GM23338 (cell line): Measurements from ENCODE around the gene KLHL13. TPM values are rescaled to one million over a fixed set of nuclear protein-coding genes. Genes with fewer than 3 reads are reported as not detected.

Experiments
- ATAC-seq: fragments of 200-7000 bp; cut with Tn5 transposase; 3 replicates; pipeline ENCODE4 v1.9.1; 2020
- DNase-seq: peaks from one replicate; pipeline ENCODE4 v3.0.0-alpha.2; 2015; ENCODE audit warnings: low spot score
- H2AFZ ChIP-seq: fragments of 200-600 bp; sonication (generic); 2 replicates; pipeline ENCODE4 v1.8.0; 2016; ENCODE audit warnings: antibody characterized with exemption, mild to moderate bottlenecking, moderate library complexity
- H3F3A ChIP-seq: fragments of 200-600 bp; sonication (generic); replicated peaks from 2 replicates; pipeline ENCODE4 v1.8.0; 2017; ENCODE audit warnings: antibody characterized with exemption, mixed run types, low read depth
- H3K27ac ChIP-seq: fragments of 200-600 bp; sonication (generic); 2 replicates; pipeline ENCODE4 v1.6.1; 2016; ENCODE audit warnings: low read depth
- H3K27me3 ChIP-seq: fragments of 200-600 bp; sonication (generic); 2 replicates; pipeline ENCODE4 v1.8.0; 2016; ENCODE audit warnings: mild to moderate bottlenecking, mixed run types, moderate library complexity; ENCODE audit not compliant: insufficient read depth
- H3K36me3 ChIP-seq: fragments of 200-600 bp; sonication (generic); 2 replicates; pipeline ENCODE4 v1.8.0; 2016; ENCODE audit warnings: mild to moderate bottlenecking; ENCODE audit not compliant: insufficient read depth
- H3K4me1 ChIP-seq: fragments of 200-600 bp; sonication (generic); 2 replicates; pipeline ENCODE4 v1.8.0; 2016; ENCODE audit warnings: mild to moderate bottlenecking, moderate library complexity; ENCODE audit not compliant: insufficient read depth
- H3K4me2 ChIP-seq: fragments of 200-600 bp; sonication (generic); 2 replicates; pipeline ENCODE4 v1.7.1; 2017; ENCODE audit warnings: mixed run types
- H3K4me3 ChIP-seq: fragments of 200-600 bp; sonication (generic); 2 replicates; pipeline ENCODE4 v1.6.1; 2016; ENCODE audit warnings: mixed run types
- H3K79me2 ChIP-seq: fragments of 200-600 bp; sonication (generic); replicated peaks from 2 replicates; pipeline ENCODE4 v1.8.0; 2017; ENCODE audit warnings: mild to moderate bottlenecking; ENCODE audit not compliant: insufficient read depth
- H3K9me2 ChIP-seq: fragments of 200-600 bp; sonication (generic); 2 replicates; pipeline ENCODE4 v1.8.0; 2017; ENCODE audit not compliant: insufficient read depth
- H4K20me1 ChIP-seq: fragments of 200-600 bp; sonication (generic); replicated peaks from 2 replicates; pipeline ENCODE4 v1.8.0; 2017; ENCODE audit warnings: mild to moderate bottlenecking; ENCODE audit not compliant: insufficient read depth
- H3K27ac Mint-ChIP-seq: 2 replicates; pipeline ENCODE4 v1.8.0; 2020; ENCODE audit warnings: inconsistent platforms, mild to moderate bottlenecking, moderate library complexity, mixed read lengths
- H3K27me3 Mint-ChIP-seq: 3 replicates; pipeline ENCODE4 v1.8.0; 2022; ENCODE audit warnings: low read depth, mild to moderate bottlenecking, moderate library complexity, mixed read lengths, inconsistent platforms; ENCODE audit not compliant: insufficient read depth, poor library complexity
- H3K36me3 Mint-ChIP-seq: 3 replicates; pipeline ENCODE4 v1.8.0; 2021; ENCODE audit warnings: low read depth, mild to moderate bottlenecking, inconsistent platforms, moderate library complexity, mixed read lengths
- H3K4me1 Mint-ChIP-seq: 3 replicates; pipeline ENCODE4 v1.8.0; 2020; ENCODE audit warnings: mild to moderate bottlenecking, inconsistent platforms, mixed read lengths
- H3K4me3 Mint-ChIP-seq: 3 replicates; pipeline ENCODE4 v1.8.0; 2021; ENCODE audit warnings: moderate library complexity, mild to moderate bottlenecking, inconsistent platforms, mixed read lengths
- H3K9me3 Mint-ChIP-seq: 3 replicates; pipeline ENCODE4 v1.8.0; 2020; ENCODE audit warnings: moderate library complexity, mild to moderate bottlenecking, inconsistent platforms, mixed read lengths
- CREB1 ChIP-seq: fragments of 250-450 bp; sonication (Bioruptor Pico); IDR thresholded peaks from 2 replicates; pipeline ENCODE4 v1.5.0; 2020; ENCODE audit warnings: low read depth, mild to moderate bottlenecking, moderate library complexity
- CTCF ChIP-seq, 2 experiments: fragments of 200-600 bp in 1 of 2; sonication (generic) in 1 of 2; conservative IDR thresholded peaks; 2 replicates each; pipeline versions ENCODE4 v1.5.1 to v1.6.1; 2016 to 2017; ENCODE audit warnings: antibody characterized with exemption in 2 of 2, low read depth in 2 of 2, mild to moderate bottlenecking in 2 of 2, moderate library complexity in 1 of 2
- EZH2 ChIP-seq: fragments of 200-600 bp; sonication (generic); IDR thresholded peaks from one replicate; pipeline ENCODE4 v1.8.0; 2017; ENCODE audit warnings: antibody characterized with exemption, mild to moderate bottlenecking, low read depth; ENCODE audit not compliant: unreplicated experiment
- EZH2phosphoT487 ChIP-seq: fragments of 200-600 bp; sonication (generic); IDR thresholded peaks from one replicate; pipeline ENCODE4 v1.8.1; 2018; ENCODE audit warnings: antibody characterized with exemption; ENCODE audit not compliant: unreplicated experiment
- JUNB ChIP-seq: IDR thresholded peaks from one replicate; pipeline ENCODE4 v1.6.1; 2016; ENCODE audit warnings: antibody characterized with exemption; ENCODE audit not compliant: unreplicated experiment
- NANOG ChIP-seq: IDR thresholded peaks from 2 replicates; pipeline ENCODE4 v1.6.1; 2016; ENCODE audit warnings: antibody characterized with exemption, borderline replicate concordance
- POLR2AphosphoS5 ChIP-seq: IDR thresholded peaks from 2 replicates; pipeline ENCODE4 v1.6.1; 2016; ENCODE audit warnings: antibody characterized with exemption, low read depth
- REST ChIP-seq: IDR thresholded peaks from one replicate; pipeline ENCODE4 v1.6.1; 2018; ENCODE audit warnings: antibody characterized with exemption; ENCODE audit not compliant: unreplicated experiment
- ZNF331 ChIP-seq: fragments of 250-450 bp; sonication (Bioruptor Pico); IDR thresholded peaks from 2 replicates; pipeline ENCODE4 v1.5.0; 2020; ENCODE audit warnings: low read depth, mild to moderate bottlenecking, moderate library complexity
- ZNF462 ChIP-seq: fragments of 250-450 bp; sonication (Bioruptor Pico); IDR thresholded peaks from 2 replicates; pipeline ENCODE4 v1.5.0; 2020; ENCODE audit warnings: mild to moderate bottlenecking, moderate library complexity
- polyA plus RNA-seq: library from polyadenylated mRNA; unstranded; fragments of >200 nt; fragmentation: Nextera tagmentation; extraction: Ambion mirVana; gene quantifications from 2 replicates; pipeline ENCODE4 v1.2.1, GENCODE V29; 2016
- total RNA-seq: library from RNA; depleted of rRNA; stranded (reverse); fragments of >200 nt; shearing (Covaris generic); gene quantifications from 2 replicates; pipeline ENCODE4 v1.2.3, GENCODE V29; 2014

Gene KLHL13
- total and polyA plus RNA-seq, 2 experiments from 2014 or later: 5.9 to 10.9 TPM

GRCh38 chrX:117996408-117996807 is 120.2 kb downstream of the KLHL13 start (continued):
- TF ChIP-seq ZNF462 (CRISPR knock-in tag) (no peak), POLR2AphosphoS5 (no peak), EZH2 (no peak), CREB1 (CRISPR knock-in tag) (no peak), NANOG (no peak), CTCF (conservative IDR thresholded peaks at IDR 0.05; ENCODE audit: low read depth in 2 of 2) (no peak), ZNF331 (no peak), EZH2phosphoT487 (no peak), JUNB (no peak)

GRCh38 chrX:117995378-117995777 is 121.2 kb downstream of the KLHL13 start:
- DNase-seq: no peak
- Histone ChIP-seq H3K36me3 (no peaks in the 10 kb centered on the region), H3K4me3 (no peak overlapping the region), H4K20me1 (no peaks in the 10 kb centered on the region), H2AFZ (no peak overlapping the region), H3K27ac (no peak overlapping the region), H3K9me2 (no peaks in the 10 kb centered on the region), H3K27me3 (no peaks in the 10 kb centered on the region), H3K4me2 (no peak overlapping the region), H3K79me2 (no peaks in the 10 kb centered on the region), H3F3A (no peaks in the 10 kb centered on the region), H3K4me1 (no peaks in the 10 kb centered on the region)
- H3K27ac Mint-ChIP-seq: no peak overlapping the region
- no peak for ATAC-seq
- H3K4me3 Mint-ChIP-seq: no peak overlapping the region
- H3K27me3 Mint-ChIP-seq: no peaks in the 10 kb centered on the region
- no peaks in the 10 kb centered on the region for H3K9me3 Mint-ChIP-seq
- peaks cover 6% of the 10 kb centered on the region; the same call in 2 of the 3 replicates for H3K4me1 Mint-ChIP-seq
- no peaks in the 10 kb centered on the region for H3K36me3 Mint-ChIP-seq
- TF ChIP-seq CTCF (conservative IDR thresholded peaks at IDR 0.05; ENCODE audit: low read depth in 2 of 2): no peak
- no peak for TF ChIP-seq JUNB
- no peak for TF ChIP-seq REST
- TF ChIP-seq EZH2phosphoT487: no peak
- TF ChIP-seq EZH2: no peak
- TF ChIP-seq CREB1 (CRISPR knock-in tag): no peak
- no peak for TF ChIP-seq ZNF331
